ENCODE measurements around the gene ANKRD34A. TPM values are rescaled to one million over a fixed set of nuclear protein-coding genes. Genes with fewer than 3 reads are reported as not detected.

The ANKRD34A gene
- total and polyA plus RNA-seq, 9 donors = 0.48 to 5.2 (median 2.3) TPM

GRCh38 chr1:145987926-145988325 is 23.6 kb upstream of the ANKRD34A start:
- no peak for DNase-seq
- H3K27ac ChIP-seq = no peak overlapping the region
- no peak overlapping the region for H3K4me3 ChIP-seq
- no peaks in the 10 kb centered on the region for H3K27me3 ChIP-seq
- no peaks in the 10 kb centered on the region for H3K36me3 ChIP-seq
- no peaks in the 10 kb centered on the region for H3K9me3 ChIP-seq
- peaks cover 6% of the 10 kb centered on the region for H3K4me1 ChIP-seq (ENCODE audit: insufficient read depth)
- 91 to 100% (median 95%) methylated on average over 1 of the region's 1 CpG for WGBS, 3 donors
- intact Hi-C loops (cut with DNase I) = no loop called here
- TF ChIP-seq POLR2A (IDR thresholded peaks at IDR 0.05) (no peak), EP300 (IDR thresholded peaks at IDR 0.05) (no peak), CTCF (IDR thresholded peaks at IDR 0.05) (no peak)

GRCh38 chr1:145986551-145986950 is 22.2 kb upstream of the ANKRD34A start:
- H3K27me3 ChIP-seq = no peaks in the 10 kb centered on the region
- peaks cover 10% of the 10 kb centered on the region for H3K4me1 ChIP-seq (ENCODE audit: insufficient read depth)
- intact Hi-C loops (cut with DNase I) = no loop called here
- no peak overlapping the region for H3K27ac ChIP-seq
- WGBS, 3 donors = 91 to 96% (median 95%) methylated on average over 6 of the region's 6 CpGs
- TF ChIP-seq CTCF (IDR thresholded peaks at IDR 0.05) (no peak), POLR2A (IDR thresholded peaks at IDR 0.05) (no peak), EP300 (IDR thresholded peaks at IDR 0.05) (no peak)
- H3K36me3 ChIP-seq = no peaks in the 10 kb centered on the region
- H3K9me3 ChIP-seq = no peaks in the 10 kb centered on the region
- no peak overlapping the region for H3K4me3 ChIP-seq
- DNase-seq = no peak

- no peaks in the 10 kb centered on the region for H3K36me3 ChIP-seq
- DNase-seq = no peak
- H3K27me3 ChIP-seq = no peaks in the 10 kb centered on the region
- no peaks in the 10 kb centered on the region for H3K9me3 ChIP-seq
- no peak overlapping the region for H3K27ac ChIP-seq
- intact Hi-C loops (cut with DNase I) = no loop called here
- peaks cover 12% of the 10 kb centered on the region for H3K4me1 ChIP-seq (ENCODE audit: insufficient read depth)
- H3K4me3 ChIP-seq = no peak overlapping the region
- 56 to 65% (median 59%) methylated on average over 15 of the region's 15 CpGs for WGBS, 3 donors
- TF ChIP-seq POLR2A (IDR thresholded peaks at IDR 0.05) (no peak), CTCF (IDR thresholded peaks at IDR 0.05) (no peak)
Observed at GRCh38 chr1:145985502-145986439, 21.4 kb upstream of the ANKRD34A start.

- Histone ChIP-seq H3K9me3 (no peaks in the 10 kb centered on the region), H3K27ac (no peak overlapping the region), H3K4me1 (ENCODE audit: insufficient read depth) (peaks cover 13% of the 10 kb centered on the region), H3K4me3 (no peak overlapping the region), H3K36me3 (no peaks in the 10 kb centered on the region), H3K27me3 (no peaks in the 10 kb centered on the region)
- TF ChIP-seq EP300 (IDR thresholded peaks at IDR 0.05) (no peak), CTCF (IDR thresholded peaks at IDR 0.05) (no peak), POLR2A (IDR thresholded peaks at IDR 0.05) (no peak)
- intact Hi-C loops (cut with DNase I) = no loop called here
- 71 to 79% (median 75%) methylated on average over 2 of the region's 2 CpGs for WGBS, 3 donors
- DNase-seq = no peak
Observed at GRCh38 chr1:145985129-145985501, 20.7 kb upstream of the ANKRD34A start.

Measured in ovary (tissue), 9 donors.